Dendritic cell treated with granulocyte-macrophage colony-stimulating factor and Interleukin-4, amounts not matched to agents 40 ng/mL and 50 ng/mL, for 4 days (primary cell): ENCODE measurements around the gene MS4A4E.
A peak's percentile ranks its signal among the peaks of the same experiment; 100 is the strongest.
"Not testable (repeated sequence)": the region's sequence is repeated elsewhere in the genome, so short reads cannot be mapped to it uniquely, and the experiment has no call there.

Experiments
- H3K27ac Mint-ChIP-seq: one replicate; pipeline ENCODE4 v1.8.0; 2022; ENCODE audit warnings: mild to moderate bottlenecking, mixed read lengths
- H3K27me3 Mint-ChIP-seq: one replicate; pipeline ENCODE4 v1.8.0; 2022; ENCODE audit warnings: mild to moderate bottlenecking, mixed read lengths
- H3K36me3 Mint-ChIP-seq: one replicate; pipeline ENCODE4 v1.8.0; 2022; ENCODE audit warnings: low read depth, mixed read lengths
- H3K4me1 Mint-ChIP-seq: one replicate; pipeline ENCODE4 v1.8.0; 2022; ENCODE audit warnings: low read depth, mixed read lengths
- H3K4me3 Mint-ChIP-seq: one replicate; pipeline ENCODE4 v1.8.0; 2022; ENCODE audit warnings: mild to moderate bottlenecking, moderate library complexity, mixed read lengths
- H3K9me3 Mint-ChIP-seq: one replicate; pipeline ENCODE4 v1.8.0; 2022; ENCODE audit warnings: mixed read lengths
- intact Hi-C: fragments of 100-400 bp; cut with micrococcal nuclease; formaldehyde crosslinking; loops from one replicate; pipeline ENCODE4 v1.15.0; 2022

The MS4A4E gene

GRCh38 chr11:60242740-60243239 lies at the start of gene MS4A4E:
Gene MS4A4E (minus strand): TSS chr11:60243137. CDS start chr11:60230055, 13,082 bp downstream.
- intact Hi-C loops, result loop anchor here (5.0 kb wide), 3 partner anchors 45 to 420 kb away; partner anchors contain the start of gene MS4A6A
- peak within 1 kb of the TSS; percentile 74 for H3K4me3 Mint-ChIP-seq
- no peaks in the 10 kb centered on the region for H3K27me3 Mint-ChIP-seq
- peak within 1 kb of the TSS; percentile 95 for H3K27ac Mint-ChIP-seq
- H3K9me3 Mint-ChIP-seq, result no peaks in the 10 kb centered on the region
- H3K4me1 Mint-ChIP-seq, result peaks cover 68% of the 10 kb centered on the region
- peaks cover 21% of the 10 kb centered on the region for H3K36me3 Mint-ChIP-seq

DNA sequence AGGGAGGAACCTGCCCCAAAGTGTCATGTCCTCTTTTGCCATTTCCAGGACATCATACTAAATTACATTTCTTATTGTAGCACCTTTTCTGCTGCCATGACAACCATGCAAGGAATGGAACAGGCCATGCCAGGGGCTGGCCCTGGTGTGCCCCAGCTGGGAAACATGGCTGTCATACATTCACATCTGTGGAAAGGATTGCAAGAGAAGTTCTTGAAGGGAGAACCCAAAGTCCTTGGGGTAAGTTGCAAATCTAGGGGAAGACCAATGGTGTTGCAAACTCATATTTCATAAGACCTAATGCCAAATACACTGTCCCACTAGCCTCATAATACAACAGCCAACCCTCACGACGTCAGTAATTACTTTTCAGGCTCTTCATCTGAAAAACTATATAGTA lies 49.2 kb upstream of the MS4A4E start:
- H3K9me3 Mint-ChIP-seq, result peaks cover 17% of the 10 kb centered on the region
- intact Hi-C loops, result no loop called here
- H3K4me3 Mint-ChIP-seq, result no peak overlapping the region
- H3K27ac Mint-ChIP-seq, result no peak overlapping the region
- no peaks in the 10 kb centered on the region for H3K27me3 Mint-ChIP-seq
- H3K36me3 Mint-ChIP-seq, result peaks cover 97% of the 10 kb centered on the region
- peaks cover 61% of the 10 kb centered on the region for H3K4me1 Mint-ChIP-seq

GRCh38 chr11:60288531-60288930 lies 45.6 kb upstream of the MS4A4E start:
- Mint-ChIP-seq H3K36me3 (peaks cover 95% of the 10 kb centered on the region), H3K27ac (peak overlapping the region; percentile 66), H3K4me3 (peak overlapping the region; percentile 18), H3K9me3 (peaks cover 17% of the 10 kb centered on the region), H3K4me1 (peaks cover 72% of the 10 kb centered on the region), H3K27me3 (no peaks in the 10 kb centered on the region)
- intact Hi-C loops, result no loop called here

DNA sequence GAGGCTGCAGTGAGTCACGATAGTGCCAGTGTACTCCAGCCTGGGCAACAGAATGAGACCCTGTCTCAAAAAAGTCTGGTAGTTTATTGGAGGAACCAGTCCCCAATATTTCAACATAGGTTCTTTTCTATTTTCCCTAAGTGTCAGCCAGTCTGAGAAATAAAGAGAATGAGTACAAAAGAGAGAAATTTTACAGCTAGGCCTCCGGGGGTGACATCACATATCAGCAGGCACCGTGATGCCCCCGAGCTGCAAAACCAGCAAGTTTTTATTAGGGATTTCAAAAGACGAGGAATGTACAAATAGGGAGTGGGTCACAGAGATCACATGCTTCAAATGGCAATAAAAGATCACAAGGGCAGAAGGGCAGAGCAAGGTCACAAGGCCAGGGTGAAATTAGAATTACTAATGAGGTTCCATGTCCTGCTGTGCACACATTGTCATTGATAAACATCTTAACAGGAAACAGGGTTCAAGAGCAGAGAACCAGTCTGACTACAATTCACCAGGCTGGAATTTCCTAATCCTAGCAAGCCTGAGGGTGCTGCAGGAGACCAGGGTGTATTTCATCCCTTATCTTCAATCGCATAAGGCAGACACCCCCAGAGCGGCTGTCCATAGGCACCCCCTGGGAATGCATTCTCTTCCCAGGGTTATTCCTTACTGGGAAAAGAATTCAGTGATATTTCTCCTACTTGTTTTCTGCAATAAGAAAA lies 42.6 kb upstream of the MS4A4E start:
- peaks cover 96% of the 10 kb centered on the region for H3K36me3 Mint-ChIP-seq
- peak overlapping the region; percentile 38 for H3K27ac Mint-ChIP-seq

GRCh38 chr11:60282286-60282685 lies 39.3 kb upstream of the MS4A4E start:
- H3K27ac Mint-ChIP-seq, result peak overlapping the region; percentile 97
- peak overlapping the region; percentile 79 for H3K4me3 Mint-ChIP-seq
- intact Hi-C loops, result loop anchor here (5.0 kb wide), 1 partner anchor 35 kb away; no protein-coding TSS in a partner anchor
- H3K27me3 Mint-ChIP-seq, result no peaks in the 10 kb centered on the region
- peaks cover 2% of the 10 kb centered on the region for H3K9me3 Mint-ChIP-seq
- peaks cover 68% of the 10 kb centered on the region for H3K4me1 Mint-ChIP-seq
- peaks cover 67% of the 10 kb centered on the region for H3K36me3 Mint-ChIP-seq

More for the DNA sequence above, 42.6 kb upstream of the MS4A4E start:
- peak overlapping the region; percentile 48 for H3K4me3 Mint-ChIP-seq
- H3K27me3 Mint-ChIP-seq, intact Hi-C loops: not testable (repeated sequence)
- H3K9me3 Mint-ChIP-seq, result peaks cover 17% of the 10 kb centered on the region
- peaks cover 82% of the 10 kb centered on the region for H3K4me1 Mint-ChIP-seq

GRCh38 chr11:60281485-60281884 lies 38.5 kb upstream of the MS4A4E start:
- Mint-ChIP-seq H3K27me3 (no peaks in the 10 kb centered on the region), H3K4me1 (peaks cover 62% of the 10 kb centered on the region), H3K4me3 (peak overlapping the region; percentile 79), H3K36me3 (peaks cover 59% of the 10 kb centered on the region), H3K9me3 (peaks cover 10% of the 10 kb centered on the region), H3K27ac (peak overlapping the region; percentile 97)
- intact Hi-C loops, result loop anchor here (5.0 kb wide), 1 partner anchor 36 kb away; no protein-coding TSS in a partner anchor

DNA sequence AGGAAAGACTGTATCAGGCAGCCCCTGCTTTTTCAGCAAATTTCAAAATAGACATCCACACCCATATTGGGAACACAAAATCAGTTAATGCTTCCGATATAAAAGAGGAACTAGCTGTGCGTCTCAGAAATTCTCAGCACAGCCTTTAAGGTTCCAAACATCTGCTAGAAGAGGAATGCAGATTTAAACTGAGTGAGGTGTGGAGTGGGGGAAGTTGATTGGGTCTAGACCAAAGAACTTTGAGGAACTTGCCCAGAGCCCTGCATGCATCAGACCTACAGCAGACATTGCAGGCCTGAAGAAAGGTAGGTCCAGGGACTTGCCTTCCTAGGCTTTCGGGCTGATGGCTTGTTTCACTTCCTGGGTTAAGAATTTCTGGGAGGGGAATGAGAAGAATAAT lies 37.5 kb upstream of the MS4A4E start, which contains the start of gene MS4A4A:
Gene MS4A4A, plus strand, starts transcription at position 255 of the 400 bp plus-strand sequence. Its CDS starts 10 bp downstream, at position 265.
- Mint-ChIP-seq H3K36me3 (peaks cover 48% of the 10 kb centered on the region), H3K9me3 (peaks cover 11% of the 10 kb centered on the region), H3K27ac (peak within 1 kb of the TSS; percentile 97), H3K27me3 (no peaks in the 10 kb centered on the region), H3K4me3 (peak within 1 kb of the TSS; percentile 79), H3K4me1 (peaks cover 55% of the 10 kb centered on the region)
- intact Hi-C loops, result loop anchor here (5.0 kb wide), 1 partner anchor 37 kb away; no protein-coding TSS in a partner anchor

GRCh38 chr11:60274416-60274815 lies 31.5 kb upstream of the MS4A4E start:
- no peaks in the 10 kb centered on the region for H3K27me3 Mint-ChIP-seq
- peaks cover 11% of the 10 kb centered on the region for H3K9me3 Mint-ChIP-seq
- intact Hi-C loops, result no loop called here
- no peak overlapping the region for H3K4me3 Mint-ChIP-seq
- peak overlapping the region; percentile 50 for H3K27ac Mint-ChIP-seq
- no peaks in the 10 kb centered on the region for H3K36me3 Mint-ChIP-seq
- H3K4me1 Mint-ChIP-seq, result peaks cover 51% of the 10 kb centered on the region

- peaks cover 59% of the 10 kb centered on the region for H3K4me1 Mint-ChIP-seq
- intact Hi-C loops, result loop anchor here (1.0 to 10.0 kb wide), 4 partner anchors 49 to 353 kb away; no protein-coding TSS in a partner anchor
- H3K27ac Mint-ChIP-seq, result peak overlapping the region; percentile 32
- no peaks in the 10 kb centered on the region for H3K27me3 Mint-ChIP-seq
- peaks cover 16% of the 10 kb centered on the region for H3K9me3 Mint-ChIP-seq
- peaks cover 17% of the 10 kb centered on the region for H3K36me3 Mint-ChIP-seq
- no peak overlapping the region for H3K4me3 Mint-ChIP-seq
Observed at GRCh38 chr11:60265373-60266214, 22.7 kb upstream of the MS4A4E start.

- peaks cover 25% of the 10 kb centered on the region for H3K9me3 Mint-ChIP-seq
- peaks cover 68% of the 10 kb centered on the region for H3K4me1 Mint-ChIP-seq
- H3K36me3 Mint-ChIP-seq, result peaks cover 24% of the 10 kb centered on the region
- no peak overlapping the region for H3K4me3 Mint-ChIP-seq
- intact Hi-C loops, result loop anchor here (1.0 to 10.0 kb wide), 4 partner anchors 50 to 354 kb away; no protein-coding TSS in a partner anchor
- peak overlapping the region; percentile 15 for H3K27ac Mint-ChIP-seq
- no peaks in the 10 kb centered on the region for H3K27me3 Mint-ChIP-seq
Observed at GRCh38 chr11:60264644-60265043, 21.7 kb upstream of the MS4A4E start.

- peaks cover 65% of the 10 kb centered on the region for H3K4me1 Mint-ChIP-seq
- intact Hi-C loops, result loop anchor here (10.0 kb wide), 1 partner anchor 51 kb away; no protein-coding TSS in a partner anchor
- H3K27me3 Mint-ChIP-seq, result no peaks in the 10 kb centered on the region
- peaks cover 25% of the 10 kb centered on the region for H3K9me3 Mint-ChIP-seq
- peaks cover 24% of the 10 kb centered on the region for H3K36me3 Mint-ChIP-seq
- H3K4me3 Mint-ChIP-seq, result no peak overlapping the region
- peak overlapping the region; percentile 56 for H3K27ac Mint-ChIP-seq
Observed at GRCh38 chr11:60263402-60263801, 20.5 kb upstream of the MS4A4E start.

GRCh38 chr11:60261014-60261413 lies 18.1 kb upstream of the MS4A4E start:
- intact Hi-C loops, result loop anchor here (10.0 kb wide), 1 partner anchor 54 kb away; no protein-coding TSS in a partner anchor
- peak overlapping the region; percentile 86 for H3K27ac Mint-ChIP-seq
- H3K36me3 Mint-ChIP-seq, result peaks cover 24% of the 10 kb centered on the region
- peaks cover 56% of the 10 kb centered on the region for H3K4me1 Mint-ChIP-seq
- peaks cover 25% of the 10 kb centered on the region for H3K9me3 Mint-ChIP-seq
- H3K27me3 Mint-ChIP-seq, result no peaks in the 10 kb centered on the region
- H3K4me3 Mint-ChIP-seq, result no peak overlapping the region

GRCh38 chr11:60257956-60258722 lies 15.2 kb upstream of the MS4A4E start:
- H3K27me3 Mint-ChIP-seq, result no peaks in the 10 kb centered on the region
- H3K27ac Mint-ChIP-seq, result peak overlapping the region; percentile 70
- H3K9me3 Mint-ChIP-seq, result peaks cover 44% of the 10 kb centered on the region
- intact Hi-C loops, result no loop called here
- peaks cover 41% of the 10 kb centered on the region for H3K36me3 Mint-ChIP-seq
- peaks cover 65% of the 10 kb centered on the region for H3K4me1 Mint-ChIP-seq
- no peak overlapping the region for H3K4me3 Mint-ChIP-seq
